ENCODE measurements around the gene B4GALT1. TPM values are rescaled to one million over a fixed set of nuclear protein-coding genes. Genes with fewer than 3 reads are reported as not detected.

B4GALT1 gene
- total RNA-seq, 1 experiment from 2014 or later, result 32.0 TPM

- ChIA-PET CTCF (no interaction called here), POLR2A (ENCODE audit: low non-redundant PET) (interaction anchor here (0.6 kb wide), 1 partner anchor 8 kb away, joined by 3 read pairs; no protein-coding TSS in a partner anchor)
- no TSS peak for BruUV-seq (replicated peaks)
- no peaks in the 10 kb centered on the region for H3K4me1 ChIP-seq (ENCODE audit: insufficient read depth, low read length, poor library complexity, severe bottlenecking)
- TF ChIP-seq EZH2 (IDR thresholded peaks at IDR 0.05; ENCODE audit: borderline replicate concordance, low read depth, low read length, poor library complexity, severe bottlenecking) (no peak), CTCF (conservative IDR thresholded peaks at IDR 0.05; ENCODE audit: low read depth, low read length) (no peak)
- H3K4me3 ChIP-seq (ENCODE audit: low read depth, low read length, poor library complexity, severe bottlenecking), result no peak overlapping the region
- intact Hi-C loops (cut with micrococcal nuclease; ENCODE audit: unreplicated experiment), result no loop called here
- H3K27ac ChIP-seq (ENCODE audit: low read depth, low read length, poor library complexity, severe bottlenecking), result no peak overlapping the region
- peaks cover 2% of the 10 kb centered on the region for H3K27me3 ChIP-seq (replicated peaks; ENCODE audit: insufficient read depth, low read depth, low read length, poor library complexity)
- no peak for DNase-seq (ENCODE audit: low spot score)
- no peaks in the 10 kb centered on the region for H3K36me3 ChIP-seq (ENCODE audit: insufficient read depth, low read length, poor library complexity, severe bottlenecking)
- no peaks in the 10 kb centered on the region for H3K9me3 ChIP-seq (ENCODE audit: low read depth, low read length, poor library complexity, severe bottlenecking)
Measured at GRCh38 chr9:33209394-33209793, 42.3 kb upstream of the B4GALT1 start.

- Histone ChIP-seq H3K9me3 (ENCODE audit: low read depth, low read length, poor library complexity, severe bottlenecking) (no peaks in the 10 kb centered on the region), H3K4me3 (ENCODE audit: low read depth, low read length, poor library complexity, severe bottlenecking) (no peak overlapping the region), H3K27me3 (replicated peaks; ENCODE audit: insufficient read depth, low read depth, low read length, poor library complexity) (peaks cover 7% of the 10 kb centered on the region), H3K4me1 (ENCODE audit: insufficient read depth, low read length, poor library complexity, severe bottlenecking) (no peaks in the 10 kb centered on the region), H3K36me3 (ENCODE audit: insufficient read depth, low read length, poor library complexity, severe bottlenecking) (no peaks in the 10 kb centered on the region), H3K27ac (ENCODE audit: low read depth, low read length, poor library complexity, severe bottlenecking) (no peak overlapping the region)
- POLR2A ChIA-PET (ENCODE audit: low non-redundant PET), result no interaction called here
- no peak for DNase-seq (ENCODE audit: low spot score)
- CTCF ChIA-PET, result interaction anchor here (0.5 kb wide), 2 partner anchors 21 to 33 kb away, joined by 3 to 5 read pairs; no protein-coding TSS in a partner anchor
- no peak for TF ChIP-seq CTCF (conservative IDR thresholded peaks at IDR 0.05; ENCODE audit: low read depth, low read length)
- TF ChIP-seq EZH2 (IDR thresholded peaks at IDR 0.05; ENCODE audit: borderline replicate concordance, low read depth, low read length, poor library complexity, severe bottlenecking), result no peak
- intact Hi-C loops (cut with micrococcal nuclease; ENCODE audit: unreplicated experiment), result no loop called here
- no TSS peak for BruUV-seq (replicated peaks)
Measured at GRCh38 chr9:33202552-33203201, 35.5 kb upstream of the B4GALT1 start.

GRCh38 chr9:33202018-33202417 is 34.9 kb upstream of the B4GALT1 start:
- H3K9me3 ChIP-seq (ENCODE audit: low read depth, low read length, poor library complexity, severe bottlenecking), result no peaks in the 10 kb centered on the region
- ChIA-PET CTCF (no interaction called here), POLR2A (ENCODE audit: low non-redundant PET) (no interaction called here)
- H3K4me1 ChIP-seq (ENCODE audit: insufficient read depth, low read length, poor library complexity, severe bottlenecking), result no peaks in the 10 kb centered on the region
- no peaks in the 10 kb centered on the region for H3K36me3 ChIP-seq (ENCODE audit: insufficient read depth, low read length, poor library complexity, severe bottlenecking)
- H3K27me3 ChIP-seq (replicated peaks; ENCODE audit: insufficient read depth, low read depth, low read length, poor library complexity), result peaks cover 7% of the 10 kb centered on the region
- BruUV-seq (replicated peaks), result no TSS peak
- no peak for TF ChIP-seq CTCF (conservative IDR thresholded peaks at IDR 0.05; ENCODE audit: low read depth, low read length)
- TF ChIP-seq EZH2 (IDR thresholded peaks at IDR 0.05; ENCODE audit: borderline replicate concordance, low read depth, low read length, poor library complexity, severe bottlenecking), result no peak
- no peak overlapping the region for H3K27ac ChIP-seq (ENCODE audit: low read depth, low read length, poor library complexity, severe bottlenecking)
- intact Hi-C loops (cut with micrococcal nuclease; ENCODE audit: unreplicated experiment), result no loop called here
- DNase-seq (ENCODE audit: low spot score), result no peak
- H3K4me3 ChIP-seq (ENCODE audit: low read depth, low read length, poor library complexity, severe bottlenecking), result no peak overlapping the region
